OCI-LY7 (cell line): ENCODE data around the gene JPH3. TPM values are rescaled to one million over a fixed set of nuclear protein-coding genes. Genes with fewer than 3 reads are reported as not detected.

Experiments used
- BruUV-seq: library from RNA; stranded (reverse); fragments of 400-500 nt; replicated peaks from 2 replicates; lab custom pipeline; 2021; lab: Mats Ljungman, UMichigan
- CTCF ChIA-PET: fragments of 300-600 bp; sonication (Branson Sonifier 250); formaldehyde crosslinking; loops from one replicate; lab custom pipeline; 2022; ENCODE audit warnings: antibody characterized with exemption; ENCODE audit not compliant: unreplicated experiment; lab: Charles Lee
- POLR2A ChIA-PET: fragments of 300-600 bp; sonication (Branson Sonifier 250); formaldehyde crosslinking; loops from one replicate; lab custom pipeline; 2022; ENCODE audit warnings: antibody characterized with exemption; lab: Charles Lee
- DNase-seq: peaks from one replicate; pipeline ENCODE4 v3.0.0-alpha.2; 2015; ENCODE audit warnings: low spot score
- H2AFZ ChIP-seq: fragments of 200-600 bp; sonication (generic), shearing (Covaris generic); 2 replicates; pipeline ENCODE4 v1.6.1; 2014; ENCODE audit warnings: mild to moderate bottlenecking, antibody characterized with exemption, low read length, moderate library complexity
- H3K27ac ChIP-seq: fragments of 200-600 bp; sonication (generic); 2 replicates; pipeline ENCODE4 v1.5.1; 2014; ENCODE audit warnings: mixed run types, low read depth, mild to moderate bottlenecking, moderate library complexity, low read length, inconsistent platforms; ENCODE audit not compliant: poor library complexity, severe bottlenecking
- H3K36me3 ChIP-seq: fragments of 200-600 bp; sonication (generic); 2 replicates; pipeline ENCODE4 v1.6.1; 2014; ENCODE audit warnings: mild to moderate bottlenecking, antibody characterized with exemption, low read length, moderate library complexity, mixed read lengths; ENCODE audit not compliant: insufficient read depth
- H3K4me1 ChIP-seq: fragments of 200-600 bp; sonication (generic); 2 replicates; pipeline ENCODE4 v1.5.1; 2014; ENCODE audit warnings: mild to moderate bottlenecking, low read length; ENCODE audit not compliant: insufficient read depth, poor library complexity, severe bottlenecking
- H3K4me2 ChIP-seq: fragments of 200-600 bp; sonication (generic); 2 replicates; pipeline ENCODE4 v1.6.1; 2014; ENCODE audit warnings: mild to moderate bottlenecking, low read length
- H3K4me3 ChIP-seq: fragments of 200-600 bp; sonication (generic); 2 replicates; pipeline ENCODE4 v1.5.1; 2014; ENCODE audit warnings: mild to moderate bottlenecking, low read depth, low read length; ENCODE audit not compliant: poor library complexity, severe bottlenecking
- H3K79me2 ChIP-seq: fragments of 200-600 bp; sonication (generic); 2 replicates; pipeline ENCODE4 v1.6.1; 2016; ENCODE audit warnings: low read depth, mild to moderate bottlenecking, low read length, moderate library complexity, mixed read lengths; ENCODE audit not compliant: insufficient read depth
- H3K9me2 ChIP-seq: fragments of 200-600 bp; sonication (generic); 2 replicates; pipeline ENCODE4 v1.6.1; 2016; ENCODE audit warnings: mild to moderate bottlenecking, low read length, mixed read lengths; ENCODE audit not compliant: insufficient read depth
- H3K9me3 ChIP-seq: fragments of 200-600 bp; sonication (generic); 2 replicates; pipeline ENCODE4 v1.6.1; 2014; ENCODE audit warnings: mild to moderate bottlenecking, mixed run types, low read length, mixed read lengths
- H4K20me1 ChIP-seq: fragments of 200-600 bp; sonication (generic); 2 replicates; pipeline ENCODE4 v1.6.1; 2014; ENCODE audit warnings: mild to moderate bottlenecking, antibody characterized with exemption, low read length, moderate library complexity, mixed read lengths; ENCODE audit not compliant: insufficient read depth
- EZH2phosphoT487 ChIP-seq: fragments of 200-600 bp; sonication (generic); IDR thresholded peaks from 2 replicates; pipeline ENCODE4 v1.6.1; 2018; ENCODE audit warnings: low read depth, borderline replicate concordance, mild to moderate bottlenecking, mixed run types, antibody characterized with exemption, low read length, moderate library complexity, mixed read lengths
- intact Hi-C: fragments of 100-400 bp; cut with micrococcal nuclease; formaldehyde crosslinking; loops from one replicate; pipeline ENCODE4 v1.10.0; 2022; ENCODE audit not compliant: unreplicated experiment
- total RNA-seq, 2 experiments: library from RNA; depleted of rRNA in 1 of 2; stranded (reverse); fragments of >200 nt in 1 of 2; shearing (Covaris generic) in 1 of 2; gene quantifications; 2 replicates each; pipeline ENCODE4 v1.2.3, GENCODE V29; 2014 to 2022
- TF ChIP-seq, protein P1 (sequence below): fragments of 200-600 bp; sonication (generic); conservative IDR thresholded peaks from 2 replicates; pipeline ENCODE4 v1.5.1; 2014; ENCODE audit warnings: mild to moderate bottlenecking, antibody characterized with exemption, low read length, moderate library complexity, mixed read lengths

JPH3 gene
- total RNA-seq, 2 experiments from 2014 or later, result not detected

DNA sequence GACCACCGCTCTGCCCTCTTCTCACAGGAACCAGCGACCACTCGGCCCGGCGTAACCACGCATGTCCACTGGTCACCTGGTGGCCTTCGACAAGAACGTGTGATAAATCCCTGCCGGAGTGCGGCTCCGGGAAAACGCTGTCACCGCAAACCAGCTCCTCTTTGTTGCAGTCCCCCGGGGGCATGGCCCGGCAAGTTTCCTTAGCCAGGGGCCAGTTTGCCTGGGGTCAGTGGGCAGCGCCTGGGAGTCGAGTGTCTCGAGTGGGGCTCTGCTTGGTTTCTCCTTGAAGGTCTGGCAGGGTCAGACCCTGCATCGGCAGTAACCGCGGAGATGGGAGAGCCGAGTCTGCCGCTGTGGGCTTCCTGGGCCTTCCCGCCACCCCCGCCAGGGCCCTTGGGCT, 52.5 kb downstream of the JPH3 start:
- CTCF ChIA-PET, result no interaction called here

DNA sequence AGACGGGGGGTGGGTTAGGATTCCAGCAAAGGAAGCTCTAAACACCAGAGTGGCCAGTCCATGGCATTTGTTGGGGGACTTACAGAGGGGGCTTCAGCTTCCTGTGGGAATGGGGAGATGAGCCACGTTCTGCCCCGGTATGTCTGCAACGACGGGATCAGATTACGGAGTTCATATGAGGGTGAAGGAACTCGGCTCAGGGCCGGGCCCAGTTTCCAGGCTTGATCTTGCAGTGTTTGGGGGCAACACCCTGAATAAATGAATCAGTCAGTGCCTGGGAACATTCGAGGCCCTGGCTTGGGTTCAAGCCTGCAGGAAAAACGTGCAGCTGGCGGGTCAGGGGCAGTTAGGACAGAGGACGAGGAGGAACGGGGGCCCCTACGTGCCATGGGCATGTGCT, 54.0 kb downstream of the JPH3 start:
- POLR2A ChIA-PET, result no interaction called here
- Histone ChIP-seq H2AFZ (no peak overlapping the region), H3K4me2 (no peak overlapping the region), H3K79me2 (no peaks in the 10 kb centered on the region), H3K36me3 (no peaks in the 10 kb centered on the region), H3K9me3 (no peaks in the 10 kb centered on the region), H4K20me1 (no peaks in the 10 kb centered on the region), H3K4me3 (no peak overlapping the region), H3K4me1 (peaks cover 5% of the 10 kb centered on the region), H3K27ac (no peak overlapping the region), H3K9me2 (no peaks in the 10 kb centered on the region)
- no TSS peak for BruUV-seq
- intact Hi-C loops, result no loop called here
- CTCF ChIA-PET, result no interaction called here
- DNase-seq, result no peak
- TF ChIP-seq, protein P1, sequence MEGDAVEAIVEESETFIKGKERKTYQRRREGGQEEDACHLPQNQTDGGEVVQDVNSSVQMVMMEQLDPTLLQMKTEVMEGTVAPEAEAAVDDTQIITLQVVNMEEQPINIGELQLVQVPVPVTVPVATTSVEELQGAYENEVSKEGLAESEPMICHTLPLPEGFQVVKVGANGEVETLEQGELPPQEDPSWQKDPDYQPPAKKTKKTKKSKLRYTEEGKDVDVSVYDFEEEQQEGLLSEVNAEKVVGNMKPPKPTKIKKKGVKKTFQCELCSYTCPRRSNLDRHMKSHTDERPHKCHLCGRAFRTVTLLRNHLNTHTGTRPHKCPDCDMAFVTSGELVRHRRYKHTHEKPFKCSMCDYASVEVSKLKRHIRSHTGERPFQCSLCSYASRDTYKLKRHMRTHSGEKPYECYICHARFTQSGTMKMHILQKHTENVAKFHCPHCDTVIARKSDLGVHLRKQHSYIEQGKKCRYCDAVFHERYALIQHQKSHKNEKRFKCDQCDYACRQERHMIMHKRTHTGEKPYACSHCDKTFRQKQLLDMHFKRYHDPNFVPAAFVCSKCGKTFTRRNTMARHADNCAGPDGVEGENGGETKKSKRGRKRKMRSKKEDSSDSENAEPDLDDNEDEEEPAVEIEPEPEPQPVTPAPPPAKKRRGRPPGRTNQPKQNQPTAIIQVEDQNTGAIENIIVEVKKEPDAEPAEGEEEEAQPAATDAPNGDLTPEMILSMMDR, result no peak
- TF ChIP-seq EZH2phosphoT487, result no peak

More for the DNA sequence above, 52.5 kb downstream of the JPH3 start:
- H3K36me3 ChIP-seq, result no peaks in the 10 kb centered on the region
- intact Hi-C loops, result no loop called here
- no peak overlapping the region for H3K4me3 ChIP-seq
- no peaks in the 10 kb centered on the region for H3K9me3 ChIP-seq
- no peak overlapping the region for H3K27ac ChIP-seq
- H3K4me1 ChIP-seq, result peaks cover 5% of the 10 kb centered on the region
- POLR2A ChIA-PET, result no interaction called here
- no peak overlapping the region for H2AFZ ChIP-seq
- no peaks in the 10 kb centered on the region for H3K9me2 ChIP-seq
- TF ChIP-seq, protein P1, result no peak
- TF ChIP-seq EZH2phosphoT487, result no peak
- no peak overlapping the region for H3K4me2 ChIP-seq
- H3K79me2 ChIP-seq, result no peaks in the 10 kb centered on the region
- no peaks in the 10 kb centered on the region for H4K20me1 ChIP-seq
- DNase-seq, result no peak
- no TSS peak for BruUV-seq

- intact Hi-C loops, result no loop called here
- Histone ChIP-seq H3K27ac (no peak overlapping the region), H3K4me2 (no peak overlapping the region), H2AFZ (no peak overlapping the region), H3K9me3 (no peaks in the 10 kb centered on the region), H3K9me2 (no peaks in the 10 kb centered on the region), H3K4me3 (no peak overlapping the region), H4K20me1 (no peaks in the 10 kb centered on the region), H3K36me3 (no peaks in the 10 kb centered on the region), H3K79me2 (no peaks in the 10 kb centered on the region), H3K4me1 (peaks cover 5% of the 10 kb centered on the region)
- DNase-seq, result peak; percentile 69
- ChIA-PET POLR2A (interaction anchor here (0.6 to 0.7 kb wide), 2 partner anchors 107 to 269 kb away, joined by 3 read pairs; no protein-coding TSS in a partner anchor), CTCF (no interaction called here)
- BruUV-seq, result no TSS peak
- TF ChIP-seq EZH2phosphoT487, result no peak
- TF ChIP-seq, protein P1, result no peak
These were observed 55.4 kb downstream of the JPH3 start for GRCh38 chr16:87657621-87658192.
